ENCODE results near the gene HPCAL1. TPM values are rescaled to one million over a fixed set of nuclear protein-coding genes. Genes with fewer than 3 reads are reported as not detected.

HPCAL1 gene
- total RNA-seq, 1 donor from 2014 or later: 13.1 TPM

DNA sequence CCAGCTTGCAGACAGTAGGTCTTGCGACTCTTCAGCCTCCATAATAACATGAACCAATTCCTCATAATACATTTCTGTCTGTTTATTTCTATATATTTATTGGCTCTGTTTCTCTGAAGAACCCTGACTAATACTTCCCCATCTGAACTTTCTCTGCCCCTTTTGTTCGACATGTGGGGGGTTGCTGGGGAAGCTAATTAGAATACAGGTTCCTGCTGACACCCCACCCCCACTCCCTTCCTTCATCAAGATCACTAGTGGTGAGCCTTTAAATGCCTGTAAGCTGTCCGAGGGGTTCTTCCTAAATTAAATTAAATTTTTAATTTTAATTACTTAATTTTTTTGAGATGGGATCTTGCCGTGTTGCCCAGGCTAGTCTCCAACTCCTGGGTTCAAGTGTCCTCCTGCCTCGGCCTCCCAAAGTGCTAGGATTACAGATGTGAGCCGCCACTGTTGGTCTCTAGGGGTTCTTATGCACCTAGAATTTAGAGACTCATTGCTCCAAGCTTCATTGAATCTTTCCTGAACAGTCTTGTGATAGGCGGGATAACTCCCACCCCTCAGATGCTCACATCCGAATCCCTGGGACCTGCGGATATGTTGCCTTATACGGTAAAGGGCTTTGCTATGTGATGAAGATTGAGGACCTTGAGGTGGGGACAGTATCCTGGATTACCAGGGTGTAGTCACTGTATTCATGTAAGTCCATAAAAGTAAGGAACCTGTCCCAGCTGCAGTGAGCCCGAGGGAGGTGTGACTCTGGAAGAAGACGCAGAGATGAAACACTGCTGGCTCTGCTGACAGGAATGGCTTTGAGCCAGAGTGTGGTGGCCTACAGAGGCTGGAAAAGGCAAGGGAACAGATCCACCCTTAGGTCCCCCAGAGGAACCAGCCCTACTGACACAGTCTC lies 26.2 kb downstream of the HPCAL1 start:
- Mint-ChIP-seq H3K27me3 (ENCODE audit: unreplicated experiment) (peaks cover 2% of the 10 kb centered on the region), H3K4me1 (ENCODE audit: low read depth, unreplicated experiment) (peaks cover 41% of the 10 kb centered on the region), H3K9me3 (ENCODE audit: unreplicated experiment) (peaks cover 5% of the 10 kb centered on the region), H3K36me3 (ENCODE audit: unreplicated experiment) (no peaks in the 10 kb centered on the region), H3K4me3 (ENCODE audit: unreplicated experiment) (no peak overlapping the region), H3K27ac (ENCODE audit: unreplicated experiment) (no peak overlapping the region)
- TF ChIP-seq, protein P1, sequence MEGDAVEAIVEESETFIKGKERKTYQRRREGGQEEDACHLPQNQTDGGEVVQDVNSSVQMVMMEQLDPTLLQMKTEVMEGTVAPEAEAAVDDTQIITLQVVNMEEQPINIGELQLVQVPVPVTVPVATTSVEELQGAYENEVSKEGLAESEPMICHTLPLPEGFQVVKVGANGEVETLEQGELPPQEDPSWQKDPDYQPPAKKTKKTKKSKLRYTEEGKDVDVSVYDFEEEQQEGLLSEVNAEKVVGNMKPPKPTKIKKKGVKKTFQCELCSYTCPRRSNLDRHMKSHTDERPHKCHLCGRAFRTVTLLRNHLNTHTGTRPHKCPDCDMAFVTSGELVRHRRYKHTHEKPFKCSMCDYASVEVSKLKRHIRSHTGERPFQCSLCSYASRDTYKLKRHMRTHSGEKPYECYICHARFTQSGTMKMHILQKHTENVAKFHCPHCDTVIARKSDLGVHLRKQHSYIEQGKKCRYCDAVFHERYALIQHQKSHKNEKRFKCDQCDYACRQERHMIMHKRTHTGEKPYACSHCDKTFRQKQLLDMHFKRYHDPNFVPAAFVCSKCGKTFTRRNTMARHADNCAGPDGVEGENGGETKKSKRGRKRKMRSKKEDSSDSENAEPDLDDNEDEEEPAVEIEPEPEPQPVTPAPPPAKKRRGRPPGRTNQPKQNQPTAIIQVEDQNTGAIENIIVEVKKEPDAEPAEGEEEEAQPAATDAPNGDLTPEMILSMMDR (IDR thresholded peaks at IDR 0.05; ENCODE audit: partially characterized antibody, unreplicated experiment): no peak
- no peak for DNase-seq

DNA sequence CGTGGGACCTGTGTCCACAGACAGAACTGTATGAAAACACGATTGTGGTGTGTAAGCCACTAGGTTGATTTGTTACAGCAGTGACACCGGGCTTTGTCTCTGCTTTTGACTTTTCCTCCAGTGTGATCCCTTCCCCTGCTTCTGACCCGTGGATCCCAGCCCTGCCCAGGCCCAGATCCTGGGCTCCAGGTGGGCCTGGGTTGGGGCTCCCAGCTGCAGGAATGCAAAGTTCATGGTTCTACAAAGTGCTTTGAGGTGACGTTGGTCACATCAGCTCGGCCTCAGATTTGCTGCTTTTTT lies 26.8 kb downstream of the HPCAL1 start:
- DNase-seq: no peak
- no peak overlapping the region for H3K27ac Mint-ChIP-seq (ENCODE audit: unreplicated experiment)

DNA sequence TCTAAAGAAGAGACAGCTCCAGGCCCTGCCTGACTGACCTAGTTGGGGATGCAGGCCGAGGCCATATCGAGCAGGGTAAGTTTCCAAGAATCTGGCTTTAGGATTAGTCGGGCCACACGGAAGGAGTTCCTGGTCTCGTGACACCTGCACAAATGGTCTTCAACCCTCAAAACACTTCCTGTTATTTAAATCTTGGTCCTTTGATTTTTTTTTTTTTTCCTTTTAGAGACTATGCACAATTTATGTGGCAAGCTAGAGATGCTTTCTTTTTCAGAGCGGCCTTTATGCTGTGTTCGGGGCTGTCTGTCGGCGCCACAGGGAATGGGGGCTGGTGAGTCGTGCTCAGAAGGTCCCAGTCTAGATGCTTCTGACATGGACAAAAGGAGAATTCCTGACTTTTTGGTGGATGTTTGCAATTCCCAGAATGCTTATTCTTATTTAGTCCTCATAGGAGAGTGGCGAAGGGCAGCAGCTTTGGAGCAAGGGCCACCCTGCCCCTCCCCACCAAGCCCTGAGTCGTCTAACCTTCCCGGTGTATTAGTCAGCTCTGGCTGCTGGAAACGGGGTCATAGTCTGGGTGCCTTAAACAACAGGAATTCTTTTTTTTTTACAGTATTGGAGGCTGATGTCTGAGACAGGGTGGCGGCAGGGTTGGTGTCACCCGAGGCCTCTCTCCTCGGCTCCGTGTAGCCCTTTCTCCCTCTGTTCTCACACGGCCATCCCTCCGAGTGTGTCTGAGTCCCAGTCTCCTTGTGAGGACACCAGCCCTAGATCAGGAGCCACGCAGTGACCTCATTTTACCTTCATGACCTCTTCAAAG lies 27.4 kb downstream of the HPCAL1 start:
- Mint-ChIP-seq H3K4me1 (ENCODE audit: low read depth, unreplicated experiment) (peaks cover 41% of the 10 kb centered on the region), H3K27ac (ENCODE audit: unreplicated experiment) (no peak overlapping the region), H3K4me3 (ENCODE audit: unreplicated experiment) (no peak overlapping the region), H3K36me3 (ENCODE audit: unreplicated experiment) (no peaks in the 10 kb centered on the region), H3K9me3 (ENCODE audit: unreplicated experiment) (peaks cover 3% of the 10 kb centered on the region), H3K27me3 (ENCODE audit: unreplicated experiment) (peaks cover 2% of the 10 kb centered on the region)
- TF ChIP-seq, protein P1 (IDR thresholded peaks at IDR 0.05; ENCODE audit: partially characterized antibody, unreplicated experiment): no peak
- no peak for DNase-seq

More for the DNA sequence above, 26.8 kb downstream of the HPCAL1 start:
- H3K36me3 Mint-ChIP-seq (ENCODE audit: unreplicated experiment): no peaks in the 10 kb centered on the region
- H3K4me1 Mint-ChIP-seq (ENCODE audit: low read depth, unreplicated experiment): peaks cover 41% of the 10 kb centered on the region
- TF ChIP-seq, protein P1 (IDR thresholded peaks at IDR 0.05; ENCODE audit: partially characterized antibody, unreplicated experiment): no peak
- peaks cover 2% of the 10 kb centered on the region for H3K27me3 Mint-ChIP-seq (ENCODE audit: unreplicated experiment)
- H3K9me3 Mint-ChIP-seq (ENCODE audit: unreplicated experiment): peaks cover 3% of the 10 kb centered on the region
- H3K4me3 Mint-ChIP-seq (ENCODE audit: unreplicated experiment): no peak overlapping the region

DNA sequence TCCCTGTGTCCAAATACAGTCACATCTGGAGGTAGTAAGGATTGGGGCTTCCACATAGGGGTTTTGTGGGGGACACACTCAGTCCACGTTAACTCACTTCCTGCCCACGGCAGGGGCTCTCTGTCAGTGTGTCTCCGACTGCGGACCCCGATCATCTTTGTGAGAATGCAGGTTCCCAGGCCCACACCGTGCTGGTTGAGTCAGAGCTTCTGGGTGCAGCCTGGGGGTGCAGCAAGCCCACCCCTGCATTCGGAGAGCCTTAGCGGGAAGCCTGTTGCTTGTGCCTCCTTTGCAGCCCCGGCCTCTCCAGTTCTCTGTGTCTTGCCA lies 28.0 kb downstream of the HPCAL1 start:
- peaks cover 3% of the 10 kb centered on the region for H3K36me3 Mint-ChIP-seq (ENCODE audit: unreplicated experiment)
- H3K4me1 Mint-ChIP-seq (ENCODE audit: low read depth, unreplicated experiment): peaks cover 41% of the 10 kb centered on the region
- peaks cover 3% of the 10 kb centered on the region for H3K9me3 Mint-ChIP-seq (ENCODE audit: unreplicated experiment)
- no peak overlapping the region for H3K27ac Mint-ChIP-seq (ENCODE audit: unreplicated experiment)
- H3K27me3 Mint-ChIP-seq (ENCODE audit: unreplicated experiment): peaks cover 2% of the 10 kb centered on the region
- H3K4me3 Mint-ChIP-seq (ENCODE audit: unreplicated experiment): no peak overlapping the region
- no peak for DNase-seq
- TF ChIP-seq, protein P1 (IDR thresholded peaks at IDR 0.05; ENCODE audit: partially characterized antibody, unreplicated experiment): no peak

Measured in glutamatergic neuron (in vitro differentiated cells).